HG03571 (cell line): Measurements from ENCODE around the gene PPP2R5D.

Experiments
- ATAC-seq: cut with Tn5 transposase; IDR thresholded peaks from one replicate; pipeline ENCODE4 v1.9.1; 2021; ENCODE audit not compliant: unreplicated experiment

Gene PPP2R5D

DNA sequence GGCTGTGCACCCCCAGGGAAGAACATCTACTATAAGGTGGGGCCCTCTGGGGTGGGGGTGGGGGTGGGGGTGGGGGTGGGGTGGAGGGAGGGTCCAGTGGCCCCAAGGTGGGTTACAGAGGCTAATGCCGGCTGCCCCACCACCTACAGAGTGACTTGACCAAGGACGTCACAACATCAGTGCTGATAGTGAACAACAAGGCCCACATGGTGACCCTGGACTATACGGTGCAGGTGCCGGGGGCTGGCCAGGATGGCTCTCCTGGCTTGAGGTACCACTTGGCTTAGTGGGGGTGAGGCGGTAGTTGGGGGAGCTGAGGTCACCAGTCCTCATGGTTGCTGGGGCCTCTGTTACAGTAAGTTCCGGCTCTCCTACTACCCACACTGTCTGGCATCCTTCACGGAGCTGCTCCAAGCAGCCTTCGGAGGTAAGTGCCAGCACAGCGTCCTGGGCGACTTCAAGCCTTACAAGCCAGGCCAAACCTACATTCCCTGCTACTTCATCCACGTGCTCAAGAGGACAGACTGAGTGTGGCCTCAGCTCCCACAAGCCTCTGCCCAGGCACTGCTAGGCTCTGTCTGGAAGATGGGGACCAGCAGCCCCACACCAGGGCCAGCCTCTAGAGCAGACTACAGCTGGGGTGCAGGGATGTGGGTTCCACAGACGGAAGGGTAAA is 21.1 kb upstream of the PPP2R5D start:
- ATAC-seq: no peak

DNA sequence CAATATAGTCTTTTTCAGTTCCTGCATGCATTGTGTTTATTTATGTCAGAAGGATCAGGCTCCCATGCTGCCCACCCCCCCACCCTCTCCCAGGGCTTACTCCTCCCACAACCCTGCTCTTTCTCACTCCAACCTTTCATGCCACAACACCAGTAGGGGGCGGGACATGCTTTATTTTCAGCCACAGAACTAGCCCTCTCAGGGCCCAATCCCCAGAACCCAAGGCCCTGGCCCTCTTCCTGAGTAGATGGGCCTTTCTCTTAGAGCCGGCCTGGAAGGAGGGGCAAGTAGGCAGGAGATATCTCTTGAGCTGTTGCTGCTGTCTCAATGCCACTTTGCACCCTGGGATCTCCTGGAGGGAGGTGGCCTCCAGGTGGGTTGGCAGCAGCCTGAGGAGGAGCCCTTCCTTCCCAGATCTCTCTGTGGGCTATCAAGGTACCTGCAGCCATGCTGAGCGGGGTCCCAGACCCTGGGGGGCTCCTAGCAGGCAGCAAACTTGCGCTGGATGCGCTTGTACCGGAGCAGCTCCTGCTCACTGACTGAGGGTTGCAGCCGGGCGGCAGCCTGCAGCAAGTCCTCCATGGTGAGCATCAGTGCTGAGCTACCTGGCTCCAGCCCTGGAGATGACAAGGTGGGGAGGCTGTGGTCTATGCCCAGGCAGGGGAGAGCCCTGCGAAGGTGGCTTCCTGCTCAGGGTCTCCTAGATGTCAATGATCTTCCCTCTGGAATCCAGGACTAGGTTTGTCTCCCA is 20.3 kb upstream of the PPP2R5D start:
- ATAC-seq: no peak

DNA sequence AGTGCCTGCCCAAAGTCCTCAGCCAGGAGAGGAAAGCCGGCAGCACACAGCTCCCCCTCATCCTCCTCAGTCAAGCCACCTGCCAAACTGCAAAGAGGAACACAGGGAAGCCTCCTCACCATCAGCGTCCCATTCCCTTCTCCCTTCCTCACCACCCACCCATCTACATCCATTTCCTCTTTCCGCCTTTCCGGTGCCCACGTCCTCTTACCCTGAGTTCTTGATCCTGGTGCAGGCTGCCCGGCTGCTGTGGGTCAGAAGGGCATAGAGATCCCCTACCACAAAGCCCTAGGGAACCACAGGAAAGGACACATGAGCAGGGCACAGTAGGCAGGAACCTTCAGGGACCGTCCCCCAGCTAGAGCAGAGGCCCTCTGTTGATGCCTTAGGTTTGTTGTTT is 17.8 kb upstream of the PPP2R5D start:
- ATAC-seq: no peak

DNA sequence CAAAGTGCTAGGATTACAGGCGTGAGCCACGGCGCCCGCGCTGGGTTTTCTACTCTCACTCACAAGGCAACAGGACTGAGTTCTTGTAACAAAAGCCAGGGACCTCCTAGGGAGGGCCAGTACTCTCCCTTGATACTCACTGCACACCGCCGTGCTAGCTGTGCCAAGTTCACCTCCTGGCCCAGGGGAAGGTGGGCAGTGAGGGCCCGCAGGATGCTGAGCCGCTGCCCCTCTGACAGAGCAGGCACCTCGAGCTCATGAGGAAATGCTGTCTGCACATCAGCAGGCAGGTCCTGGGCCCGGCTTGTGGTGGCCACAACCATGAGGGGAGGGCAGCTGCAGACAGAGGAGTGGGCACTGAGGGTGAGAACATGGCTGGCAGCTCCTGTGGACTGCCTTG is 17.1 kb upstream of the PPP2R5D start:
- ATAC-seq: no peak

DNA sequence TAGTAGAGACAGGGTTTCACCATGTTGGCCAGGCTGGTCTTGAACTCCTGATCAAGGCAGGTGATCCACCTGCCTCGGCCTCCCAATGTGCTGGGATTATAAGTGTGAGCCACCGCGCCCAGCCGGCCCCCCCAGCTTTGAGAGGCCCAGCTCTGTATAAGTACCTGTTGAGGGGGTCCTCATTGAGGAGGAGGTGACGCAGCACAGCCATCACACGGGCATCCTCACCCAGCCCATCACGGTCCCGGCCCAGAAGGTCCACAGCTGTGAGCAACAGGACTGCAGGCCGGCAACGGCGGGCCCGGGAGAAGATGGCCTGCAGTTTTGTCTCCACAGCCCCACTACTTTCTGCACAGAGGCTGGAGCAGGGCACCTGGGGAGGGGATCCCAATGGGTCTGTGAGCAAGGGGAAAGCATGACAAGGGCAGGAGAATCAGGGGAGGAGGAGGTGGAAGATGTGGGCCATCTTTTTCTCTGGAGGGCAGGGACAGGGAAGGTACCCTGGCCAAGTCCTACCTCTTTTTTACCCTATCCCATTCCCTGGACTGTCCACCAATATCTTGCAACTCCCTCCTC is 16.2 kb upstream of the PPP2R5D start:
- no peak for ATAC-seq

DNA sequence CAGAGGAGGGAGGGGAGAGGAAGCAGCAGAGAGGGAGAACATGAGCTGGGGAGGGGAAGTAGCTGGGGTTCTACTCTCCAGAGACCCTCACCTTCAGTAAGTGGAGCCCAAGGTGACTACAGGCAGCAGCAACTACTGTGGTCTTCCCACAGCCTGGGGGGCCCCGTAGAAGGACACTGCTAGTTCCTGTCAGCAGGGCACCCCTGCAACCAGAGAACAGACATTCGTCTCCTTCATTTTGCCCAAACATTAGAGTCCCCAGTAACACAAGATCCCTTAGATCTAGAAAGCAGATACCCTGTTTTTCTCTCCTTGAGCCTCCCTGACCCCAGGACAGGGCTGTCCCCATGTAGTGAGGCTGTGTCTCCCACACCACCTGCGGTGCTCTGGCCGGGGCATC is 15.6 kb upstream of the PPP2R5D start:
- no peak for ATAC-seq

DNA sequence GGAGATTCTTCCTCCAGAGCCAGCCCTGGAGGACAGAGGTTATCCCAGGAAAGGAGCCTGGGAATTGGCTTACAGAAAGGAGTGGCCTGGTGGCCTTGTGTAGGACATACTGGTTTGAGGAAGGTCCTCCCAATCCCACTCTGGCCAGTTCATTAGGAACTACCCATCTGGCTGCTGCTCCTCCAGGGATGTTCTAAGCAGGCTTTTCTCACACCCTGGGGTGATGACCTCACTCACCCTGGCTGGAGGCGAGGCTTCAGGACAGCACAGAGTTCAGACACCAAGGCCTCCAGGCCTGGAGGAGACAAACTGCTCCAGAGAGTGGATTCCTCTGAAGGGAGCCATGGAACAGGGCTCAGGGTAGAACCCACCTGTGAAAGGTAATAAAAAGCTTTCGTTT is 14.9 kb upstream of the PPP2R5D start:
- ATAC-seq: no peak

DNA sequence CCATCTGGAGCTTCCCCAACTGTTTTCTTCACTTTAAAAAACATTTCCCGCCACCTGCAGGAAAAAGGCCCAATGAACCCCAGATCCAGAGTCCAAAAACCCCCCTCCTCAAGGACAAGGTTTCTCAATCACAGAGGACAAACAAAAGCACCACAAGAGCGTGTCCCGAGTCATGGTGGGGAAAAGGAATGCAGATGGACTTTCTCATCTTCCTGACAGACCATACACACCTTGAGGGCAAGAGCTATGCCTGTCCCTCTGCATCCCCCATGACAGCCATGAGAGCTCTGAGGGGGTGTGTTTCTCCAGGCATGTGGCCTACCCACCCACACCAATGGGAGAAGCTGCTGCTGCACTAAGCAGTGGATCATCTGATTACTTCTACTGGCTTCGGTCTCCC is 14.4 kb upstream of the PPP2R5D start:
- ATAC-seq: no peak

DNA sequence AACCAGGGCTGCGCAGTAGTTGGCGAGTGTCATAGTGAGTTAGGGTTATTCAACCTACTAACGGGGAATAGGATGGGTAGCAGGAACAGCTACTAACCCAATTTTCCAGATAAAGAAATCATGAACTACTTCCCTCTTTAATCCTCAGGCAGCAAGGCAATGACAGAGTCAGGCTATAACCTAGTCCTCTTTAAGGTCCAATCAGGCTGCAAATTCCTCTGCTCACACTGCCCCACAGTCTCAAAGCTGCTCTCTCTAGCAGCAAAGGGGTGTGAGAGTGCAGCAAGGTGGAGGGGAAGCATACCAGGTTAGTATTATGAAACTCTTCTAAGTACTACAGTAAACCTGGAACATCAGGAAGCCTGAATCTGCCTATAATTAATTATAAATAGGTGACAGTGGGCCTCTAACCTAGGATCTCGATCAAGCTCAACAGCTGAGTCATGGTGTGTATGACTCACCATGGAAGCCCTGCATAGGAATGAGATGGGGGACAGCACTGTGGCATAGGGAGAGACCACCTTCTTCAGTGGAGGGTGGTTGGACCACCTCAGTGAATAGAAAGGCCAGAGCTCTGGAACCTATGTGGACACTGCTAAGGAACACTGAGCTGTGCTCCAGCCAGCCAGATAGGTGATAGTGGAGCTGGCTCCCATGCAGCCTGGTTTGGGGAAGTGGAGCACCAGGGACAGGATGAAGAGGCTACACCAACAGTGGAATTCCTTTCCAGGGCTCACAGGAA is 13.3 kb upstream of the PPP2R5D start:
- no peak for ATAC-seq

DNA sequence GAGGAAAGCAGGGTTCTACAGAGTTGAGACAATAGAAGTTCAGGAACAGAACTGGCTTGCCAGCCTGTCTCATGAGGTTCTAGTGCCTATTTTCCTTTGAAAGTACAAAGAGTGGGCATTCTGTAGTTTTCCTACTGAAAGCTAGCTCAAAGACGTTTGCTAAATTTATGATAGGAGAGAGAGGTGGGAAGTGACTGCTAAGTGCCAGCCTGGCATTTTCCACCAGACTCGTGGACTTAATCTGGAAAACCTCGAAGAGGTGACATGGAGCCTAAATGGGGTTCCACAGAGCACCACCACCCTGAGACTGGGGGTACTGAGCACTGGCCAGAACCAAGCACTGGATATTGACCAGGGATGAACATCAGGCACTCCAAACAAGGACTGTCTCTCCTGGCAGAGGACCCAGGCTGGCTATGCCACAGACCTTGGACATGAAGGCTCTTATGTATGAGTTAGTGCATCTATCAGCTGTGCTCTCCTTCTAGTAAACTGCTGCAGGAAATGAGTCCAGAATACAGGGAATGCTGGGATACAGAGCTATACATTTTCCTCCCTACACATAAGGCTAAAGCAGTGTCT is 12.5 kb upstream of the PPP2R5D start:
- ATAC-seq: no peak

DNA sequence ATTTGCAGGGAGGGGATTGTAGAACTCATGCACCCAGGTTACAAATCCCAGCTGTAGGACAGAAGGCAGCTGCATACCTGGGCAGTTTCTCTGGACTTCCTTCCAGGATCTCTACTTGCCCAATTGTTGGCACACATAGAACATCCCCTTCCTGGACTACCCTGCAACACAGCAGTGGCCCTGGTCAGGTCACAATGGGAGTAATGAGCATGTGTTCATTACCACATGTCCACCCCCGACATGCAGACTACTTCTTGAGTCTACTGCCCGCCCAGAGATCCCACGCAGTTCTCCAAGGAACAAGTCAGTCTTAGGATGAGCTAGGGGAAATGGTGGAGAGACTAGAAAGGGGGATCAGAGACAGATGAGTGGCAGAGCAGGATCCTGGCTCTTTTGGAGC is 10.4 kb upstream of the PPP2R5D start:
- ATAC-seq: no peak

DNA sequence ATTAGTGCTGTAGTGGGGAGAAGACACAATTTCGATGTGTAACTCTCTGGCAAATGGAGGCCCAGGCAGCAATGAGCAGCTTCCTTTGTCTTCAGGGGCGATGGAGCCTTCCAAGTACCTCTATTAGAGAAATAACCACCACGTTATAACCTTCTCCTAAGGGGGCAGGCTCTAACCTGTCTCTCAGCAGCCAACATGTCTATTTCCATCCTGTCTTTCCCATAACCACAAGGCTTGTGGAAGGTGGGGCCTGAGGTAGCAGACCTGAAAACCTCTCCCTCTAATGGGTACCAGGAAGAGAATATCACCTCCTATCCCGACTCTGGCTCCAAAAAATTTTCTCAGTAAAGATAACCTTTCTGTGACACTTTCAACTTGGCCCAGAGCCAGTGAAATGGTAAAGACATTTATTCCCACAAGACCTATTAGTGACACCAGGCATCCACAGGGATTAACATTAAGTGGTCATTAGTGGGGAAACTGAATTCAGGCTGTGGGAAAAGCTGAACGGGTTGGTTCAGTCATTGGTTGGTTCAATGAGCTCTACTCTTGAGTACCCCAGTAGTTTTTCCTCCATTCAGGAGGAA is 9.4 kb upstream of the PPP2R5D start:
- no peak for ATAC-seq

DNA sequence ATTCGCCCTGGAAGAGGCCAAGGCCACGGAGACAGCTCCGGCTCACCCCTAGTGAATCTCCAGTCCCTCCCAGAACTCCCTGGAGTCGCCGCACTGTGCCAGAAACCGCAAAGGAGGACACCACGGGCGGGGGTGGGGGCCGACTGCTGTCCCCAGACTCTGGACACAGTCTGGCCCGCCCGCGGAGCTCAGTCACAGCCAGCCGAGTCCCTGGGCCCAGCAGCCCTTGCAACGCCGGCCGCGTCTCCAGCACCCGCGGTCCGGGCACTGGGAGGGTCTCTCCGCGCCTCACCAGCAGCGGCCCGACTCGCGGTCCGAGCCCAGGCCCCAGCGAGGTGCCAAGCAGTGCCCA is 5.9 kb upstream of the PPP2R5D start:
- peak; percentile 19 for ATAC-seq

DNA sequence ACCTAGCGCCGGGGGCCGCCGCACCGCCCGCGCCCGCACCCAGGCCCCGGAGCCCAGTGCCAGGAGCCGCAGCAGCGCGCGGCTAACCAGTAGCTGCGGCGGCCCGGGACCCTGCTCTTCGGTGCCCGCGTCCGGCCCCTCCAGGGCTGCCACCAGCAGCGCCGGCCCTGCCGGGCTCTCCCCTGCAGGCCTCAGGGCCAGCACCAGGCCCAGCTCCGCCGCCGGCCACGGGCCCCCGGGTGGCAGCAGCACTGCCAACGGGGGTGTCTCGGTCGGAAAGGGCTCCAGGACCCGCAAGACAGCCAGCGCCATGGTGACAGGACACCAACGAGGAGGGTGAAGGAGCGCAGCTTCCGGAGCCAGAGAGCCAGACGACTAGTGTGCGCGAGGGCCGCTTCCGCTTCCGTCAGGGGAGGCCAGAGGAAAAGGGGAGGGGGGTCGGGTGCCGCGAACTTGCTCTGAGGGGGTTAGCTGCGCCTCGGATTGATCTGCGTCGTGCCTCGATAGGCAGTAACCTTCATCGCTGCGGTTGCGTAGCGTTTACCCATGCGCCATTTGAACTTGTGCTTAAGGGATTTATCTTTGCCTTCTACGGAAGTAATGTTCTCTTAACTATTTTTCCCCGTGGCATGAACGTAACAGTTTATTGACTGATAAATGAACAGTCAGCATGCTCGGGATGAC is 5.4 kb upstream of the PPP2R5D start, which contains the start of gene PEX6:
Gene PEX6 (minus strand): TSS at position 343 of the 684 bp plus-strand sequence. CDS start 31 bp downstream, at position 312.
- peak; percentile 85 for ATAC-seq

DNA sequence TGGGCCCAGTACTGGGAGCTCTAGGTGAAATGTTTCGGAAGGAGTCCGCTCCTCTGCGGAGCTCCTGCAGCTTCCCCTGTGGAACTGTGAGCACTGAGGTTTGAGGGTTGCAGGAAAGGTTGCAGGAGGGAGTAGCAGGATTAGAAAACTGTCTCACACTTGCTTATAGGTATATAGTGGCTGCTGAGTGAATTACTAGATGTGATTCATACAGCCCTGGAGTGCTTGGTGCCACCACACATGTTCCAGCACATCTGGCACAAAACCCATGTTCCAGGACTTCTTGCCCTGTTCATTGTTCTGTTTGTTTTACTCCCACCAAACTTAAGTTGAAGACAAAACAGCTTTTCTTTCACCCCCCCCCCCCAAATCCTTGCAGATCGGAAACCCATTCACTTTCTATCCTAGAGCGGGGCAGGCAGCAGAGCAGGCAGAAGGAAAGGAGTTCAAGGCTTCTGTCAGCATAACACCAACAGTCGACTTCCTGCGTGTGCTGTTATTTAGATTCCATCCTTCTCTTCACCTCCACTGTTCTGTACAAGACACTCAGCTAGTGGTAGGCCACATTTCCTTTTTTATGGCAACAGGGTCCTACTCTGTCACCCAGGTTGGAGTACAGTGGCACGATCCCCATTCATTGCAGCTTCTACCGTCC is 4.7 kb upstream of the PPP2R5D start:
- ATAC-seq: peak; percentile 12

DNA sequence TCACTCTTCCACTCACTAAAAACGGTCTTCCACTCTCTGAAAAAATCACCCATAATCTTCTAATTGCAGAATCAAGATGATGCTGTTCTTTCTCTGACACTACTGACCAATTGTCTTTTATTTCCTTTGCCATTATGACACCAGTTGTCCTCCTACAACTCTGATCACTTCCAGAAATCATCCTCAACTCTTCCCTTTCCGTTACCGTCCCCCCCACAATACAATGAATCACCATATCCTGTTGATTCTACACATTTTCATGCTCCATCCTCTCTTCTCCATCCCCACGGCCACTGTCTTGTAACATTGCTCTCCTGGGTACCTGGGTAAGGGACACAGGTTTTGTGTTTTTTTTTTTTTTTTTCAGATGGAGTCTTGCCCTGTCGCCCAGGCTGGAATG is 2.5 kb upstream of the PPP2R5D start:
- ATAC-seq: no peak

DNA sequence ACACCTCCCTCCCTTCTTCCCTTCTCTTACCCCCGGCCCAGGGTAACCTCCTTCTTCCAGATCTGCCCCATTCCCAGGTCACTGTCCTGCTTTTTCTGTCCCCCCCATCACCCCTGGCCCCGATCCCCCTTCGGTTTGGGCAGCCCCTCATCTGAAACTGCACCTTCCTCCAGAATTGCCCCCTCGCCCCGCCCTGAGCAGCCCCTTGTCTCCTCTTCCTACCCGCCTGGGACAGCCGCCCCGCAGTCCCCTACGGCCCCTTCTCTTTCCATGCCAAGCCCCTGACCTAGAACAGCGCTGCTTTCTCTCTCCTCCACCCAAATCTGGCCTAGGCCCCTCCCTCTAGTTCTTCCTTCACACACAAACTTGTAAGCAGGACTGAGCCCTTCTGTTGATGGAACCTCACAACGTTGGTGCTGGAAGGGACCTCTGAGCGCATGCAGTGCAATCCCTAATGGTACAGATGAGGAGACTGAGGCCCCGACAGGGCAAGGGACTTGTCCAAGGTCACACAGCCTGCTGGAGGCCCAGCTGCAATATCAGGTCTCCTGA is 630 bp downstream of the PPP2R5D start:
- ATAC-seq: no peak

DNA sequence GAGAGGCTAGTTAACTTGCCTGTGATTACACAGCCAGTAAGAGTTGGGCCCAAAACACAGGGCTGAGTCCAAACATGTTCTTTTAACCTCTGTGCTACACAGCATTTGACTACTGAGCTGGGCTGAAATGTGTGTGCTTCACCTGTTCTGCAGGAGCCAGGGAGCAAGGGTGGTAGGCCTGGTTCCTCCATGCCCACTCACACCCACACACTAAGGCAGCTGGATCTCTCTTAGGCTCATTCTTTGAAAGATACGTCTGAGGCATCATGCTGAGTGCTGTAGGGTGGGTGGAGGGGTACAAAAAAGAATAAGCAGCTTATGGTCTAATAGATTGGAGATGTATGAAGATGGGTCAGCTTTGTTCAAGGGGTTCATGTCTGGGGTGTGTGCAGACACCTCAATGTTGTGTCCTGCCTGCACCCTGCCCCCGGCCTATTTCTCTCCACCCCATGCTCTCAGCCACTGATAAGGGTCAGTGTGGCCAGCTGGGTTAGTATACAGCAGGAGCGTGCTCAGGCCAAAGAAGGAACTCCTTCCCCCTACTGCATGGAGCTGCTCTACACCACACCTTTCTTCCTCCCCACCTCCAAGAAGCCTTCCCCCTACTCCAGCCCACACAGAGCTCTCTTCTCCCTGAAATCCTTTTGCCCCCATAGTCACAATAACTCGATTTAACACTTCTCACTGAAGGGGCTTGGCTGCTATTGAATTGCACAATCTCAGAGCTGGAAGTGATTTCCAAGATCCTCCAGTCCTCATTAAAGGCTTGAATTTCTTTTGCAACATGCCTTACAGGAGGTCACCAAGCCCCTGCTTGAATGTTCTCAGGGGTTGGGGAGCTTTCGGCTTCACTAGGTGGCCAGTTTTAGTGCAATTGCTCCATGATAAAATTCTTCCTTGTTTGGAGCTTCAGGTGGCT is 3.4 kb downstream of the PPP2R5D start:
- ATAC-seq: no peak
